GM12878 (cell line): ENCODE data around the gene MYOZ2.
"Not testable (repeated sequence)": the region's sequence is repeated elsewhere in the genome, so short reads cannot be mapped to it uniquely, and the experiment has no call there.

Experiments
- BCL11A ChIP-seq: IDR thresholded peaks from 2 replicates; pipeline ENCODE4 v1.6.1; 2011; ENCODE audit warnings: low read depth, low read length
- ETV6 ChIP-seq, 2 experiments: fragments of 450-650 bp in 1 of 2; IDR thresholded peaks in 1 of 2; conservative IDR thresholded peaks in 1 of 2; 2 replicates each; pipeline ENCODE4 v1.6.1; 2014; ENCODE audit warnings: antibody characterized with exemption in 1 of 2, borderline replicate concordance in 1 of 2, low read depth in 1 of 2, mild to moderate bottlenecking in 1 of 2, moderate library complexity in 1 of 2
- EZH2 ChIP-seq: IDR thresholded peaks from 2 replicates; pipeline ENCODE4 v1.6.1; 2012; ENCODE audit warnings: low read depth, mild to moderate bottlenecking, control low read depth, inconsistent platforms, low read length, borderline replicate concordance; ENCODE audit not compliant: control insufficient read depth
- MAX ChIP-seq: IDR thresholded peaks from 2 replicates; pipeline ENCODE4 v1.6.1; 2012; ENCODE audit warnings: low read depth, low read length, improper control_type of control experiment
- NBN ChIP-seq: fragments of 450-650 bp; IDR thresholded peaks from 2 replicates; pipeline ENCODE4 v1.6.1; 2016
- RBBP5 ChIP-seq: fragments of 200-600 bp; sonication (generic); conservative IDR thresholded peaks from 2 replicates; pipeline ENCODE4 v1.6.1; 2016
- SIN3A ChIP-seq: IDR thresholded peaks from 2 replicates; pipeline ENCODE4 v1.6.1; 2012; ENCODE audit warnings: low read depth, low read length, improper control_type of control experiment
- TF ChIP-seq, protein P1 (sequence below), 3 experiments: IDR thresholded peaks in 2 of 3; conservative IDR thresholded peaks in 1 of 3; 2 replicates each; pipeline ENCODE4 v1.5.1; 2011; ENCODE audit warnings: low read depth in 3 of 3, low read length in 3 of 3, mild to moderate bottlenecking in 3 of 3, control low read depth in 2 of 3, moderate library complexity in 2 of 3, inconsistent platforms in 1 of 3, mixed read lengths in 1 of 3; ENCODE audit not compliant: control insufficient read depth in 2 of 3, insufficient read depth in 1 of 3; ENCODE audit errors: extremely low read depth in 1 of 3
- TF ChIP-seq, protein P2 (sequence below): IDR thresholded peaks from 2 replicates; pipeline ENCODE4 v1.6.1; 2011; ENCODE audit warnings: low read depth, low read length, improper control_type of control experiment, borderline replicate concordance

GRCh38 chr4:119141283-119141682, 5.7 kb downstream of the MYOZ2 start:
- TF ChIP-seq, protein P1, sequence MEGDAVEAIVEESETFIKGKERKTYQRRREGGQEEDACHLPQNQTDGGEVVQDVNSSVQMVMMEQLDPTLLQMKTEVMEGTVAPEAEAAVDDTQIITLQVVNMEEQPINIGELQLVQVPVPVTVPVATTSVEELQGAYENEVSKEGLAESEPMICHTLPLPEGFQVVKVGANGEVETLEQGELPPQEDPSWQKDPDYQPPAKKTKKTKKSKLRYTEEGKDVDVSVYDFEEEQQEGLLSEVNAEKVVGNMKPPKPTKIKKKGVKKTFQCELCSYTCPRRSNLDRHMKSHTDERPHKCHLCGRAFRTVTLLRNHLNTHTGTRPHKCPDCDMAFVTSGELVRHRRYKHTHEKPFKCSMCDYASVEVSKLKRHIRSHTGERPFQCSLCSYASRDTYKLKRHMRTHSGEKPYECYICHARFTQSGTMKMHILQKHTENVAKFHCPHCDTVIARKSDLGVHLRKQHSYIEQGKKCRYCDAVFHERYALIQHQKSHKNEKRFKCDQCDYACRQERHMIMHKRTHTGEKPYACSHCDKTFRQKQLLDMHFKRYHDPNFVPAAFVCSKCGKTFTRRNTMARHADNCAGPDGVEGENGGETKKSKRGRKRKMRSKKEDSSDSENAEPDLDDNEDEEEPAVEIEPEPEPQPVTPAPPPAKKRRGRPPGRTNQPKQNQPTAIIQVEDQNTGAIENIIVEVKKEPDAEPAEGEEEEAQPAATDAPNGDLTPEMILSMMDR (IDR thresholded peaks at IDR 0.05 in 2 of 3, conservative IDR thresholded peaks at IDR 0.05 in 1 of 3; ENCODE audit: control insufficient read depth in 2 of 3, extremely low read depth in 1 of 3, insufficient read depth in 1 of 3, low read depth in 3 of 3, low read length in 3 of 3) = not testable (repeated sequence)
- not testable (repeated sequence) for TF ChIP-seq EZH2; NBN; BCL11A; ETV6 (conservative IDR thresholded peaks at IDR 0.05 in 1 of 2, IDR thresholded peaks at IDR 0.05 in 1 of 2; ENCODE audit: borderline replicate concordance in 1 of 2, low read depth in 1 of 2); MAX; SIN3A; RBBP5
- TF ChIP-seq, protein P2, sequence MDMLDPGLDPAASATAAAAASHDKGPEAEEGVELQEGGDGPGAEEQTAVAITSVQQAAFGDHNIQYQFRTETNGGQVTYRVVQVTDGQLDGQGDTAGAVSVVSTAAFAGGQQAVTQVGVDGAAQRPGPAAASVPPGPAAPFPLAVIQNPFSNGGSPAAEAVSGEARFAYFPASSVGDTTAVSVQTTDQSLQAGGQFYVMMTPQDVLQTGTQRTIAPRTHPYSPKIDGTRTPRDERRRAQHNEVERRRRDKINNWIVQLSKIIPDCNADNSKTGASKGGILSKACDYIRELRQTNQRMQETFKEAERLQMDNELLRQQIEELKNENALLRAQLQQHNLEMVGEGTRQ = not testable (repeated sequence)
